Measurements from ENCODE around the gene NLRP1. TPM values are rescaled to one million over a fixed set of nuclear protein-coding genes. Genes with fewer than 3 reads are reported as not detected.
A peak's percentile ranks its signal among the peaks of the same experiment; 100 is the strongest.

The NLRP1 gene
- 100 to 1,000 TPM; 354 to 370 TPM for total RNA-seq
- 10 to 100 TPM; 18.4 to 47.9 (median 33.2) TPM for polyA plus RNA-seq
- total RNA-seq = 60.2 to 713 (median 490) reads per million in 6 experiments

DNA sequence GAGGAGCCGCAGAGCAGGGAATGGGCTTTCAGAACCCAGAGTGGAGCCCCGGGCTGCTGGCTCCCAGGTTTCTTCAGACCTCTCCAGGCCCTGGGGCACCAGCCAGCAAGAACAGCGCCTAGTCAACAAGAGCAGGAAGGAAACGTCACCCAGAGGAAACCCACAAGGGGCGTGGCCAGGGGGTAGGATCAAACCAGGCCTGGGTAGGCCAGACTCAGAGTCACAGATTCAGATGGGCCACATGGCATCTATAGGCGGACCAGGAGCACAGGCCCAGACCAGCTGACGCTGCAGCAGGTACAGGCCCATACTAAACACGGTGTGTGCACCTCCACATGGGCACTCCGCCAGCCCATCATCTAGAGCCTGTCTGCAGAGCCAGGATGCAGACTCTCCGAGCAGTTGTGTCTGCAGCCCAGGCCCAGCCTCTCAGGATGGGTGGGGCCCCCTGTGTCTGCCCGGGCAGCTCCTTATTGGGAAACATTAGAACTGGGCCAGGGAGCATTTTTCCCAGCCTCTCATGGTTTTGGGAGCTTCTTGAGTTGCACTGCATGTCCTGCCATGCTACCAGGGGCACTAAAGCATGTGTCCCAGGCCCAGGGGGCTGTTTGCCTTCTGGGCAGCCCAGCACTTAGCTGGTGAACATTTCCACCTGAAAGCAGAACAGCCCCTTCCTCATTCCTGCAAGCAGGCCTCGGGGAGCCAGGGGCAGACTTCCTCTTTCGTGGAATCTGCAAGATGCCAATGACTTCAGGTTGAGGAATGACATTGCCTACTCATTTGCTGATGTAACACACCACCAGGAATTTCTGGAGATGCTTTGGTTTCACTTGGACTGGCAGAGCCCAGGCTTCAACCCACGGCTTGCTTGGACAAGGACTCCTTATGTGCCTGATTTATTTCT lies at the start of gene NLRP1:
Gene NLRP1 (minus strand): TSS at position 127 of the 904 bp plus-strand sequence. CDS start 552 bp downstream, outside the sequence.
- ATAC-seq = peak; percentile 92 to 94
- POLR2A ChIA-PET = interaction anchor here (0.6 to 1.5 kb wide), 14 partner anchors 10 to 1451 kb away, joined by 3 to 5 read pairs (median 3); partner anchors contain the start of genes DERL2, MIS12, NUP88 and PIMREG
- no peaks in the 10 kb centered on the region for H3K27me3 Mint-ChIP-seq
- H3K4me1 Mint-ChIP-seq = peaks cover 26 to 76% (median 68%) of the 10 kb centered on the region in 4 donors
- peak within 1 kb of the TSS; percentile 90 to 99 (median 97) for H3K4me3 Mint-ChIP-seq
- peak; percentile 82 to 98 (median 94) for DNase-seq
- H3K9me3 Mint-ChIP-seq = peaks cover 0 to 4% (median 0%) of the 10 kb centered on the region in 9 donors
- peak within 1 kb of the TSS; percentile 94 to 100 (median 100) for H3K27ac Mint-ChIP-seq
- H3K36me3 Mint-ChIP-seq = peaks cover 7 to 31% (median 21%) of the 10 kb centered on the region in 3 donors

- no peak for DNase-seq
- H3K27ac Mint-ChIP-seq = no peak overlapping the region
- no peaks in the 10 kb centered on the region for H3K36me3 Mint-ChIP-seq
- ATAC-seq = no peak
- H3K9me3 Mint-ChIP-seq = no peaks in the 10 kb centered on the region
- POLR2A ChIA-PET = no interaction called here
- no peaks in the 10 kb centered on the region for H3K4me1 Mint-ChIP-seq
- peaks cover 16 to 32% (median 26%) of the 10 kb centered on the region in 5 donors for H3K27me3 Mint-ChIP-seq
- no peak overlapping the region for H3K4me3 Mint-ChIP-seq
Measured at GRCh38 chr17:5631958-5632590, 47.8 kb upstream of the NLRP1 start.

GRCh38 chr17:5630434-5630833 lies 46.1 kb upstream of the NLRP1 start:
- ATAC-seq (no peak), DNase-seq (no peak)
- Mint-ChIP-seq H3K9me3 (no peaks in the 10 kb centered on the region), H3K27me3 (peaks cover 16 to 41% (median 26%) of the 10 kb centered on the region in 5 donors), H3K4me1 (no peaks in the 10 kb centered on the region), H3K27ac (no peak overlapping the region), H3K36me3 (no peaks in the 10 kb centered on the region), H3K4me3 (no peak overlapping the region)
- POLR2A ChIA-PET = no interaction called here

- no peak overlapping the region for H3K27ac Mint-ChIP-seq
Measured at GRCh38 chr17:5629128-5629527, 44.8 kb upstream of the NLRP1 start.

DNA sequence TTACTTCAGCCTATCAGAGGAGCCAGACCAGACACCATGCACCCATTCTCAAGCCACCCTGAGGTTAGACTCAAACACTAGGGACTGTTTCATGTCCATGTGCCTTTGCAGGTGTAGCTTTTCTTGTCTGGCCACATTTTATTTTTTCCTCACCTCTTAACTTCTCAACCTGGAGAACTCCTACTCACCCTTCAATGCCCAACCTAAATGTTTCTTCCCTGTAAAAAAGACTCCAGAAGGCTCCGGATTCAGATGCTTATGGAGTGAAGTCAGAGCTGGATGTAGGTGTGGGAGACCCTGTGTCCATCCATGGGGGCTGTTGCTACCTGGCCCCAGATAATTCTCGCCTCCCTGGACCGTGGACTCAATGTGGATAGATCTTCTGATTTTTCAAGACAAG lies 44.0 kb upstream of the NLRP1 start:
- Mint-ChIP-seq H3K9me3 (no peaks in the 10 kb centered on the region), H3K4me1 (no peaks in the 10 kb centered on the region), H3K27me3 (peaks cover 20 to 41% (median 29%) of the 10 kb centered on the region in 5 donors), H3K4me3 (no peak overlapping the region), H3K36me3 (no peaks in the 10 kb centered on the region), H3K27ac (peak overlapping the region in 1 of 10 donors; percentile 39)
- DNase-seq = no peak
- ATAC-seq = no peak
- POLR2A ChIA-PET = no interaction called here

More at GRCh38 chr17:5629128-5629527, 44.8 kb upstream of the NLRP1 start:
- no peak overlapping the region for H3K4me3 Mint-ChIP-seq
- no peaks in the 10 kb centered on the region for H3K4me1 Mint-ChIP-seq
- ATAC-seq = no peak
- POLR2A ChIA-PET = no interaction called here
- H3K9me3 Mint-ChIP-seq = no peaks in the 10 kb centered on the region
- no peak for DNase-seq
- H3K36me3 Mint-ChIP-seq = no peaks in the 10 kb centered on the region
- peaks cover 20 to 41% (median 29%) of the 10 kb centered on the region in 5 donors for H3K27me3 Mint-ChIP-seq

DNA sequence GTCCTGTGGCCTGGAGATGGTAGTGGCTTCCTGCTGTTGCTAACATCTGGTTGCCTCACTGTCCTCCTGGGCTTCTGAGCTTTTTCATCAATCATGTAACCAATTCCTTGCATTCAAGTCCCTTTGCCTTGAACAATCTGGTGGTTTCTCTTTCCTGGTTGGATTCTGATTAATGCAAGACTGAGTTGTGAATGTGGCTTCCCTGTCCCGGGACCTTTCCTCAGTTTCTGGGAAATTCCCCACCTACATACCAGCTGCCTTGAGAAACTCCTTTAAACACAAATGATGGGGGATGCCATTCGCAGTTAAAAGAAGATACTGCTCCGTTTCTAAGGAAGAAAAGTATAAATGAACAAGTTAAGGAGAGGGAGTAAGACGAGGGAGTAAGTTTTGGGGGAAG lies 39.9 kb upstream of the NLRP1 start:
- ATAC-seq = no peak
- POLR2A ChIA-PET = no interaction called here
- no peaks in the 10 kb centered on the region for H3K9me3 Mint-ChIP-seq
- no peak overlapping the region for H3K4me3 Mint-ChIP-seq
- peaks cover 14 to 38% (median 21%) of the 10 kb centered on the region in 5 donors for H3K27me3 Mint-ChIP-seq
- H3K27ac Mint-ChIP-seq = no peak overlapping the region
- H3K4me1 Mint-ChIP-seq = no peaks in the 10 kb centered on the region
- no peaks in the 10 kb centered on the region for H3K36me3 Mint-ChIP-seq
- no peak for DNase-seq

GRCh38 chr17:5621729-5622128 lies 37.4 kb upstream of the NLRP1 start:
- H3K4me3 Mint-ChIP-seq = no peak overlapping the region
- ATAC-seq (no peak), DNase-seq (no peak)
- POLR2A ChIA-PET = no interaction called here
- H3K4me1 Mint-ChIP-seq = no peaks in the 10 kb centered on the region
- H3K36me3 Mint-ChIP-seq = no peaks in the 10 kb centered on the region
- H3K27ac Mint-ChIP-seq = no peak overlapping the region
- H3K9me3 Mint-ChIP-seq = no peaks in the 10 kb centered on the region
- H3K27me3 Mint-ChIP-seq = peaks cover 9 to 32% (median 21%) of the 10 kb centered on the region in 5 donors

DNA sequence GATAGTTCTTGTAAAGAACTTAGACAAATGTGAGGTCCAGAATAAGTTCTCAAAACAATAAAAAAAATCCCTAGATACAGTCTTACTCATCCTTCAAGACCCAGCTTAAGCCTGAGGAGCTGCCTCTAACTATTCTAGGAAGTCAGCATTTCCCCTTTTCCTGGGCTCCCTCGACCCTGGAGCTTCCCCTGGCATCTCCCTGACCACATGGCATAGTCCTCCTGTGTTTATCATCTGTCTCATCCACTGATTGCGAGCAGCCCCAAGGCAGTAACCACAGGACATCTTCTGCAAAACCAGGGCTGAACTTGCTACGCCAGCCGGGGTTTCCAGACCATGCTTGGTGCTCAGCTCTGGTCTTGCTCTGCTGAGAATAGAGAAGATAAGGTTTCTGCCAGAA lies 36.7 kb upstream of the NLRP1 start:
- DNase-seq (no peak), ATAC-seq (no peak)
- Mint-ChIP-seq H3K4me1 (no peaks in the 10 kb centered on the region), H3K27ac (no peak overlapping the region), H3K36me3 (no peaks in the 10 kb centered on the region), H3K9me3 (no peaks in the 10 kb centered on the region), H3K4me3 (no peak overlapping the region), H3K27me3 (peaks cover 9 to 31% (median 19%) of the 10 kb centered on the region in 5 donors)
- POLR2A ChIA-PET = no interaction called here

- Mint-ChIP-seq H3K27ac (no peak overlapping the region), H3K9me3 (no peaks in the 10 kb centered on the region), H3K36me3 (no peaks in the 10 kb centered on the region), H3K4me3 (no peak overlapping the region), H3K4me1 (no peaks in the 10 kb centered on the region), H3K27me3 (peaks cover 5 to 31% (median 19%) of the 10 kb centered on the region in 5 donors)
- ATAC-seq = no peak
- POLR2A ChIA-PET = no interaction called here
- DNase-seq = no peak
Measured at GRCh38 chr17:5619088-5619740, 34.9 kb upstream of the NLRP1 start.

GRCh38 chr17:5618476-5618875 lies 34.2 kb upstream of the NLRP1 start:
- no peaks in the 10 kb centered on the region for H3K9me3 Mint-ChIP-seq
- no peaks in the 10 kb centered on the region for H3K36me3 Mint-ChIP-seq
- H3K27ac Mint-ChIP-seq = no peak overlapping the region
- H3K27me3 Mint-ChIP-seq = peaks cover 5 to 31% (median 19%) of the 10 kb centered on the region in 5 donors
- no peak for DNase-seq
- POLR2A ChIA-PET = no interaction called here
- no peaks in the 10 kb centered on the region for H3K4me1 Mint-ChIP-seq
- H3K4me3 Mint-ChIP-seq = no peak overlapping the region
- ATAC-seq = no peak

- DNase-seq (no peak), ATAC-seq (no peak)
- POLR2A ChIA-PET = no interaction called here
- no peak overlapping the region for H3K27ac Mint-ChIP-seq
- H3K36me3 Mint-ChIP-seq = no peaks in the 10 kb centered on the region
- H3K4me1 Mint-ChIP-seq = peaks cover 0 to 7% (median 1%) of the 10 kb centered on the region in 4 donors
- H3K9me3 Mint-ChIP-seq = no peaks in the 10 kb centered on the region
- no peak overlapping the region for H3K4me3 Mint-ChIP-seq
- peaks cover 5 to 23% (median 16%) of the 10 kb centered on the region in 5 donors for H3K27me3 Mint-ChIP-seq
Measured at GRCh38 chr17:5615476-5615875, 31.2 kb upstream of the NLRP1 start.

DNA sequence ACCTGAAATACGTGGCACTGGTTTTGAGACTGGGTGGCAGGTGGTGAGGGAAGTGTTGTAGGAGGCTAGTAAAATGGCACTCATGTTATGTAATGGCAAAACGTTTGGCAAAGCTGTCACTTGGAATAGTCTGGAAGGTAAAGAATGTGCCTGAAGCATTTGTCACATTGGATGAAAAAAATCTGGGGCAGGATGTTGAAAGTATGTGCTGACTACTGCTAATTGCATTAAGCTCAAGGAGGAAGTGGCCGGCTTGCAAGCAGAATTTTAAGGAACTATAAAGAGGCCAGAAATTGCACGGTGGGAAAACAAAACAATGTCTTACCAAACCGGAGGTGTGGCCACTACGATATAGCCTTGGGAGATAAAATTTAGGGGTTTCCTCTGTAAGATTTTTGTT lies 26.6 kb upstream of the NLRP1 start:
- ATAC-seq = no peak
- H3K9me3 Mint-ChIP-seq = no peaks in the 10 kb centered on the region
- DNase-seq = no peak
- H3K4me3 Mint-ChIP-seq = no peak overlapping the region
- no peak overlapping the region for H3K27ac Mint-ChIP-seq
- peaks cover 0 to 7% (median 1%) of the 10 kb centered on the region in 4 donors for H3K4me1 Mint-ChIP-seq
- POLR2A ChIA-PET = no interaction called here
- peaks cover 0 to 10% (median 4%) of the 10 kb centered on the region in 5 donors for H3K27me3 Mint-ChIP-seq
- H3K36me3 Mint-ChIP-seq = no peaks in the 10 kb centered on the region

Measured in naive thymus-derived CD8-positive, alpha-beta T cell (primary cell).